K562 (cell line): ENCODE results near the gene ZDHHC11B. TPM values are rescaled to one million over a fixed set of nuclear protein-coding genes. Genes with fewer than 3 reads are reported as not detected.

Source experiments
- ATAC-seq: fragments of 200-7000 bp; cut with Tn5 transposase; 3 replicates; pipeline ENCODE4 v1.9.1; 2020; ENCODE audit warnings: moderate library complexity
- BruUV-seq: library from RNA; stranded (reverse); fragments of 400-500 nt; replicated peaks from 2 replicates; lab custom pipeline; 2021; lab: Mats Ljungman, UMichigan
- CTCF ChIA-PET: fragments of 300-600 bp; formaldehyde crosslinking; extraction: SDS; loops from one replicate; lab custom pipeline; 2021; ENCODE audit warnings: low intra/inter-chr PET ratio; lab: Yijun Ruan, JAX
- POLR2A ChIA-PET: fragments of 300-600, 350-650 bp; sonication (Branson Sonifier 250); formaldehyde crosslinking; extraction: SDS; loops from one replicate; lab custom pipeline; 2021; ENCODE audit warnings: antibody characterized with exemption, inconsistent platforms; lab: Yijun Ruan, JAX
- DNase-seq, 4 experiments: peaks; one replicate each; pipeline versions ENCODE4 v3.0.0 to v3.0.0-alpha.2; 2011 to 2018; ENCODE audit warnings: low spot score in 3 of 4, mixed read lengths in 3 of 4; ENCODE audit errors: extremely low read depth in 1 of 4
- FAIRE-seq: peaks from 2 replicates; lab custom pipeline; 2011; peaks lifted over from hg19 to GRCh38; lab: Jason Lieb, UNC
- H2AFZ ChIP-seq: 2 replicates; pipeline ENCODE4 v1.6.0; 2011; ENCODE audit warnings: low read depth, low read length, control low read depth, inconsistent platforms
- H3K27ac ChIP-seq: fragments of 200-600 bp; 3 replicates; pipeline ENCODE4 v1.8.0; 2011; ENCODE audit warnings: low read depth, mild to moderate bottlenecking, control low read depth, inconsistent platforms, low read length, moderate library complexity, mixed read lengths; ENCODE audit errors: extremely low read depth
- H3K27me3 ChIP-seq, 2 experiments: fragments of 300-600 bp in 1 of 2; 2 replicates in 1 of 2; 3 replicates in 1 of 2; pipeline versions ENCODE4 v1.6.0 to v1.8.0; 2011; ENCODE audit warnings: inconsistent platforms in 2 of 2, low read length in 2 of 2, mild to moderate bottlenecking in 1 of 2, mixed read lengths in 1 of 2, moderate library complexity in 1 of 2; ENCODE audit not compliant: control insufficient read depth in 2 of 2, insufficient read depth in 2 of 2
- H3K36me3 ChIP-seq: fragments of 300-600 bp; 3 replicates; pipeline ENCODE4 v1.8.0; 2011; ENCODE audit warnings: mild to moderate bottlenecking, low read length, inconsistent platforms; ENCODE audit not compliant: control insufficient read depth, insufficient read depth
- H3K4me1 ChIP-seq, 2 experiments: fragments of 200-600 bp in 1 of 2; replicated peaks in 1 of 2; 2 replicates in 1 of 2; 3 replicates in 1 of 2; pipeline versions ENCODE4 v1.5.1 to v1.8.0; 2011; ENCODE audit warnings: inconsistent platforms in 2 of 2, low read length in 2 of 2, mild to moderate bottlenecking in 1 of 2, mixed read lengths in 1 of 2, moderate library complexity in 1 of 2; ENCODE audit not compliant: control insufficient read depth in 2 of 2, insufficient read depth in 2 of 2
- H3K4me2 ChIP-seq: 2 replicates; pipeline ENCODE4 v1.6.1; 2011; ENCODE audit warnings: low read length, control low read depth, inconsistent platforms, mixed read lengths; ENCODE audit not compliant: insufficient read depth
- H3K4me3 ChIP-seq: fragments of 200-600 bp; sonication (generic), shearing (Covaris generic); 2 replicates; pipeline ENCODE4 v1.5.1; 2016; ENCODE audit warnings: control low read depth, inconsistent platforms
- H3K79me2 ChIP-seq: fragments of 200-600 bp; 3 replicates; pipeline ENCODE4 v1.8.0; 2011; ENCODE audit warnings: low read length, inconsistent platforms; ENCODE audit not compliant: control insufficient read depth, insufficient read depth
- H3K9ac ChIP-seq, 2 experiments: 2 replicates each; pipeline versions ENCODE4 v1.6.0 to v1.6.1; 2011; ENCODE audit warnings: low read depth in 2 of 2, low read length in 2 of 2, control low read depth in 1 of 2, inconsistent platforms in 1 of 2, mild to moderate bottlenecking in 1 of 2, mixed read lengths in 1 of 2; ENCODE audit not compliant: insufficient read depth in 1 of 2
- H3K9me1 ChIP-seq: one replicate; pipeline ENCODE4 v1.6.0; 2011; ENCODE audit warnings: inconsistent platforms, mild to moderate bottlenecking, low read length, moderate library complexity; ENCODE audit not compliant: control insufficient read depth, insufficient read depth
- H3K9me3 ChIP-seq: replicated peaks from 2 replicates; pipeline ENCODE4 v1.5.1; 2011; ENCODE audit warnings: low read depth, low read length, inconsistent platforms; ENCODE audit not compliant: control insufficient read depth, insufficient read depth
- H4K20me1 ChIP-seq: replicated peaks from 2 replicates; pipeline ENCODE4 v1.6.1; 2011; ENCODE audit warnings: low read length, inconsistent platforms, mixed read lengths; ENCODE audit not compliant: control insufficient read depth, insufficient read depth
- MTA2 ChIP-seq: fragments of 450-650 bp; IDR thresholded peaks from 2 replicates; pipeline ENCODE4 v1.6.1; 2016; ENCODE audit warnings: low read depth
- ZBTB7A ChIP-seq: IDR thresholded peaks from 2 replicates; pipeline ENCODE4 v1.6.1; 2011; ENCODE audit warnings: low read depth, mild to moderate bottlenecking, low read length, moderate library complexity, borderline replicate concordance; ENCODE audit not compliant: control insufficient read depth
- WGBS: fragments of 100-300 bp; shearing (Covaris generic); methylation state at CpG from one replicate; pipeline ENCODE4 v1.1.6; 2016; ENCODE audit warnings: low coverage, mixed read lengths; ENCODE audit not compliant: insufficient coverage; ENCODE audit errors: missing lambda C conversion rate; 5-methylcytosine and 5-hydroxymethylcytosine counted together
- in situ Hi-C: fragments of 300-500 bp; cut with MboI; formaldehyde crosslinking; loops from 4 replicates; pipeline ENCODE4 v1.15.0; 2018; ENCODE audit warnings: inconsistent platforms, mixed read lengths
- intact Hi-C: fragments of 100-400 bp; cut with micrococcal nuclease; formaldehyde crosslinking; loops from 2 replicates; pipeline ENCODE4 v1.14.2; 2022
- polyA plus RNA-seq, 8 experiments: library from polyadenylated mRNA; depleted of rRNA in 4 of 8; stranded (reverse) in 5 of 8; unstranded in 3 of 8; fragments of >200 nt; fragmentation: Nextera tagmentation in 2 of 8; fragmentation: Illumina TruSeq in 1 of 8; extraction: Ambion mirVana in 2 of 8; extraction: Trizol in 1 of 8; gene quantifications; 2 replicates each; pipeline versions ENCODE4 v1.2.1 to v1.2.3, GENCODE V29; 2011 to 2014; ENCODE audit warnings: inconsistent platforms in 1 of 8, missing spikeins in 1 of 8
- total RNA-seq, 7 experiments: library from RNA; depleted of rRNA in 6 of 7; stranded (reverse); fragments of >200 nt in 6 of 7; fragmentation: Illumina TruSeq in 2 of 7; extraction: Trizol in 2 of 7; gene quantifications; 2 replicates each; pipeline versions ENCODE4 v1.2.1 to v1.2.3, GENCODE V29; 2011 to 2021; ENCODE audit warnings: low replicate concordance in 1 of 7
- TF ChIP-seq, protein P1 (sequence below), 3 experiments: fragments of 200-800 bp in 1 of 3; sonication (Bioruptor generic) in 1 of 3; sonication (generic) in 1 of 3; formaldehyde crosslinking in 1 of 3; IDR thresholded peaks; 2 replicates each; pipeline versions ENCODE4 v1.6.1 to v1.8.0; 2016 to 2022; ENCODE audit warnings: mild to moderate bottlenecking in 2 of 3, missing compliant biosample characterization in 2 of 3, missing genetic modification characterization in 2 of 3, missing genetic modification reagents in 1 of 3

ZDHHC11B gene
- total and polyA plus RNA-seq, 9 of the 15 experiments (the other 6 are each of a cell fraction or from before 2014, with no cell fraction given) = 0.03 to 0.23 (median 0.15) TPM; not detected in 3

DNA sequence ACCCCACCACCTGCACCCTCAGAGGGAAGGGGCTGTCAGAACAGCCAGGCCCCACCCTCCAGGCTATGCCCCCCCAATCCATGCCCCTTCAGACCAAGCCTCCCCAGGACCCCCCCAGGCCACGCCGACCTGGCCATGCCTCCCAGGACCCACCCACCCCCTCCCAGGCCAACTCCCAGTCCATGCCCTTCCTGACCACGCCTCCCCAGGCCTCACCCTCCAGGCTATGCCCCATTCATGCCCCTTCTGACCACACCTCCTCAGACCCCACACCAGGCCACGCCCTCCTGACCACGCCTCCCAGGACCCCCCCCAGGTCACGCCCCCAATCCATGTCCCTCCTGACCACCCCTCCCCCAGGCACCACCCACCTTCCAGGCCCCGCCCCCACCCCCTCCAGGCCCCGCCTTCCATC is 119.0 kb downstream of the ZDHHC11B start:
- Histone ChIP-seq H3K79me2 (no peaks in the 10 kb centered on the region), H3K9ac (no peak overlapping the region), H3K9me3 (peaks cover 6% of the 10 kb centered on the region; the same call in 1 of the 2 replicates), H3K4me1 (peaks cover 0 to 59% of the 10 kb centered on the region in 2 experiments; a peak in 3 of 5 replicates), H4K20me1 (peaks cover 19% of the 10 kb centered on the region), H3K9me1 (no peaks in the 10 kb centered on the region), H2AFZ (no peak overlapping the region), H3K36me3 (peaks cover 68% of the 10 kb centered on the region; the same call in 2 of the 3 replicates), H3K27ac (no peak overlapping the region), H3K4me3 (no peak overlapping the region), H3K27me3 (no peaks in the 10 kb centered on the region), H3K4me2 (no peak overlapping the region)
- BruUV-seq = no TSS peak
- DNase-seq (peak; percentile 34 to 88 (median 84)), ATAC-seq (peak; percentile 67), FAIRE-seq (no peak)
- in situ Hi-C loops = no loop called here
- intact Hi-C loops = no loop called here
- POLR2A ChIA-PET = interaction anchor here (0.5 to 0.6 kb wide), 2 partner anchors 153 to 267 kb away, joined by 3 read pairs; no protein-coding TSS in a partner anchor
- peak; percentile 58; the same call in 1 of the 2 replicates for TF ChIP-seq ZBTB7A
- TF ChIP-seq, protein P1, sequence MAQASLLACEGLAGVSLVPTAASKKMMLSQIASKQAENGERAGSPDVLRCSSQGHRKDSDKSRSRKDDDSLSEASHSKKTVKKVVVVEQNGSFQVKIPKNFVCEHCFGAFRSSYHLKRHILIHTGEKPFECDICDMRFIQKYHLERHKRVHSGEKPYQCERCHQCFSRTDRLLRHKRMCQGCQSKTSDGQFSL (CRISPR knock-in tag; IDR thresholded peaks at IDR 0.05) = 0 out of 2 replicates have a peak, but pooled peaks have one; percentile 24
- TF ChIP-seq, protein P1 (tag; IDR thresholded peaks at IDR 0.05) = 0 out of 4 replicates have a peak, but pooled peaks of 1 of the 2 experiments have one; percentile 29
- TF ChIP-seq MTA2 = no peak
- CTCF ChIA-PET = no interaction called here
- WGBS = 60% methylated on average over 1 of the region's 8 CpGs
